ENCODE data around the gene RBM19. TPM values are rescaled to one million over a fixed set of nuclear protein-coding genes. Genes with fewer than 3 reads are reported as not detected.

Gene RBM19
- total RNA-seq, 2 donors from 2014 or later, result 38.6 to 43.1 TPM

DNA sequence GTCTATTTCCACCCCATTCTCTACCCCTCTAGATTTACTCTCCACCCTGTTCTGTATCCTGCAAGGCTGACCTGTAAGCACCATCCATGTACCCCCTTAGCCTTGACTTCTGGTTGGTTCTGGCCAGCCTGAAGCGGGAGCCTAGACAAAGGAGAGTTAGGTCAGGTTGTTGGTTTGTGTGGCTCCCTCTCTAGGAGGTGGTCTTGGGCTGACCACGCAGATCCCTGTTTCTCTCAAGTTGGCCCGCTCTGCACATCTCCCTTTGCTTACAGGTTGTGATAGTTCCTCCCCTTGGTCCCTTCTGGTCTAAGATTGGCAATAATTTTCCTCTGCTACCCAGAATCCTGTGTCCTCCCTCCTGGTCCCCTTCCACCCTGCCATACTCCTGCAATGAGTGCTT lies 38.3 kb upstream of the RBM19 start:
- peaks cover 25% of the 10 kb centered on the region for H3K27me3 ChIP-seq (ENCODE audit: control insufficient read depth, insufficient read depth, low read length, poor library complexity, severe bottlenecking)
- no peaks in the 10 kb centered on the region for H3K9me3 Mint-ChIP-seq
- no peaks in the 10 kb centered on the region for H3K9me3 ChIP-seq (ENCODE audit: control insufficient read depth, low read length)
- 93 to 95% methylated on average over 2 to 3 of the region's 3 CpGs for WGBS, 2 experiments (ENCODE audit: insufficient coverage in 1 of 2, insufficient read length in 1 of 2)
- H3K4me3 ChIP-seq (ENCODE audit: low read length), result no peak overlapping the region
- peaks cover 34% of the 10 kb centered on the region for H3K27me3 Mint-ChIP-seq (ENCODE audit: insufficient read depth)
- TF ChIP-seq, protein P1, sequence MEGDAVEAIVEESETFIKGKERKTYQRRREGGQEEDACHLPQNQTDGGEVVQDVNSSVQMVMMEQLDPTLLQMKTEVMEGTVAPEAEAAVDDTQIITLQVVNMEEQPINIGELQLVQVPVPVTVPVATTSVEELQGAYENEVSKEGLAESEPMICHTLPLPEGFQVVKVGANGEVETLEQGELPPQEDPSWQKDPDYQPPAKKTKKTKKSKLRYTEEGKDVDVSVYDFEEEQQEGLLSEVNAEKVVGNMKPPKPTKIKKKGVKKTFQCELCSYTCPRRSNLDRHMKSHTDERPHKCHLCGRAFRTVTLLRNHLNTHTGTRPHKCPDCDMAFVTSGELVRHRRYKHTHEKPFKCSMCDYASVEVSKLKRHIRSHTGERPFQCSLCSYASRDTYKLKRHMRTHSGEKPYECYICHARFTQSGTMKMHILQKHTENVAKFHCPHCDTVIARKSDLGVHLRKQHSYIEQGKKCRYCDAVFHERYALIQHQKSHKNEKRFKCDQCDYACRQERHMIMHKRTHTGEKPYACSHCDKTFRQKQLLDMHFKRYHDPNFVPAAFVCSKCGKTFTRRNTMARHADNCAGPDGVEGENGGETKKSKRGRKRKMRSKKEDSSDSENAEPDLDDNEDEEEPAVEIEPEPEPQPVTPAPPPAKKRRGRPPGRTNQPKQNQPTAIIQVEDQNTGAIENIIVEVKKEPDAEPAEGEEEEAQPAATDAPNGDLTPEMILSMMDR (conservative IDR thresholded peaks at IDR 0.05), result no peak
- no peak overlapping the region for H3K4me3 Mint-ChIP-seq
- no peak overlapping the region for H3K9ac ChIP-seq (ENCODE audit: extremely low read depth, low read length, poor library complexity, severe bottlenecking)
- H3K4me1 ChIP-seq (ENCODE audit: control insufficient read depth, insufficient read depth, low read length), result no peaks in the 10 kb centered on the region
- H3K36me3 ChIP-seq (ENCODE audit: control insufficient read depth, insufficient read depth, low read length), result no peaks in the 10 kb centered on the region
- no peaks in the 10 kb centered on the region for H3K4me1 Mint-ChIP-seq
- no peak for DNase-seq
- no peaks in the 10 kb centered on the region for H3K36me3 Mint-ChIP-seq (ENCODE audit: low read depth)
- no peak overlapping the region for H3K27ac ChIP-seq (ENCODE audit: low read depth, low read length)
- no peak overlapping the region for H3K27ac Mint-ChIP-seq

GRCh38 chr12:114003286-114003685 lies 37.2 kb upstream of the RBM19 start:
- no peaks in the 10 kb centered on the region for H3K9me3 Mint-ChIP-seq
- Histone ChIP-seq H3K9me3 (ENCODE audit: control insufficient read depth, low read length) (no peaks in the 10 kb centered on the region), H3K36me3 (ENCODE audit: control insufficient read depth, insufficient read depth, low read length) (no peaks in the 10 kb centered on the region), H3K4me3 (ENCODE audit: low read length) (no peak overlapping the region), H3K9ac (ENCODE audit: extremely low read depth, low read length, poor library complexity, severe bottlenecking) (no peak overlapping the region), H3K27ac (ENCODE audit: low read depth, low read length) (no peak overlapping the region), H3K27me3 (ENCODE audit: control insufficient read depth, insufficient read depth, low read length, poor library complexity, severe bottlenecking) (peaks cover 21% of the 10 kb centered on the region), H3K4me1 (ENCODE audit: control insufficient read depth, insufficient read depth, low read length) (no peaks in the 10 kb centered on the region)
- DNase-seq, result no peak
- 91 to 94% methylated on average over 4 to 5 of the region's 5 CpGs for WGBS, 2 experiments (ENCODE audit: insufficient coverage in 1 of 2, insufficient read length in 1 of 2)
- no peaks in the 10 kb centered on the region for H3K36me3 Mint-ChIP-seq (ENCODE audit: low read depth)
- H3K27me3 Mint-ChIP-seq (ENCODE audit: insufficient read depth), result peaks cover 34% of the 10 kb centered on the region
- no peak overlapping the region for H3K27ac Mint-ChIP-seq
- H3K4me1 Mint-ChIP-seq, result no peaks in the 10 kb centered on the region
- H3K4me3 Mint-ChIP-seq, result no peak overlapping the region
- TF ChIP-seq, protein P1 (conservative IDR thresholded peaks at IDR 0.05), result no peak

DNA sequence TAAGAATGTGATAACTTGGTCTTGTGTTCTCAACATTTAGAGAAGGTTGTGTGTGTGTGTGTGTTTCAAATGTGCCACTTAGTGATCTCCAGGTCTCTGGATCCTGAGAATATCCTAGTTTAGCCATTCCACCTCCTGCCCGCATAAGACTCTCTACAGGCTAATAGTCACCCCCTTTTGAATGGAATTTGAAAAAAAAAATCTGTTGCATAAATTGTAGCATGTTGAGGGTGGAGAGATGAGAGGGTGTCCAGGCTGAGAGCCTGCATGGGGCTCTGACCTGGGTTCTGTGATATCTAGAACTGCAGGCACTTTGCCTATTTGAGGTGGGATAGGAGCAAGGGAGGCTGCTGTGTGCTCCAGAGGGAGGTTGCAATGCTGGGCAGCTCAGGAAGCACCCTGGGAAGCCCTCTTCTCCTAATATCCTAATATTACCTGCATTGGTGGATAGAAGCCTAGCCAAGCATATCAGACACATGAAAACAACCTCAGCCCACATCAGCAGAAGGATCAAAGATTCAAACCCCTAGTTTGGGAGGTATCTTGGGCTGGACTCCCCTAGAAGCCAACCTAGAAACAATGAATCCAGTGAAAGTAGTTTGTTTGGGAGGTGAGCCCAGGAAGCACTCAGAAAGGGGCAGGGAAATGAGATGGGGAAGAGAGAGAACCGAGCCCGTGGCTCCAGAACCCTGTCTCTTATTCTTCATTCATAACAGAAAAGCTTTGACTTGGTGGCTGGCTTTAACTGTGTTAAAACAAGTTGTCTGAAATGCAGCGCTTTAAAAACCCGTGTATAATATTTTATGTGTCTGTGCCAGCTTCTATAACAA lies 35.6 kb upstream of the RBM19 start:
- DNase-seq, result no peak
- 95 to 100% methylated on average over 2 to 5 of the region's 5 CpGs for WGBS, 2 experiments (ENCODE audit: insufficient coverage in 1 of 2, insufficient read length in 1 of 2)
- no peak overlapping the region for H3K4me3 ChIP-seq (ENCODE audit: low read length)
- Mint-ChIP-seq H3K27ac (no peak overlapping the region), H3K4me3 (no peak overlapping the region), H3K27me3 (ENCODE audit: insufficient read depth) (peaks cover 38% of the 10 kb centered on the region), H3K9me3 (no peaks in the 10 kb centered on the region), H3K4me1 (no peaks in the 10 kb centered on the region), H3K36me3 (ENCODE audit: low read depth) (no peaks in the 10 kb centered on the region)
- peaks cover 15% of the 10 kb centered on the region for H3K27me3 ChIP-seq (ENCODE audit: control insufficient read depth, insufficient read depth, low read length, poor library complexity, severe bottlenecking)
- H3K4me1 ChIP-seq (ENCODE audit: control insufficient read depth, insufficient read depth, low read length), result no peaks in the 10 kb centered on the region
- H3K9me3 ChIP-seq (ENCODE audit: control insufficient read depth, low read length), result no peaks in the 10 kb centered on the region
- no peak overlapping the region for H3K27ac ChIP-seq (ENCODE audit: low read depth, low read length)
- H3K9ac ChIP-seq (ENCODE audit: extremely low read depth, low read length, poor library complexity, severe bottlenecking), result no peak overlapping the region
- TF ChIP-seq, protein P1 (conservative IDR thresholded peaks at IDR 0.05), result no peak
- no peaks in the 10 kb centered on the region for H3K36me3 ChIP-seq (ENCODE audit: control insufficient read depth, insufficient read depth, low read length)
